NT2/D1 (cell line): Measurements from ENCODE around the gene CNBD2.

Experiments used
- SUZ12 ChIP-seq: IDR thresholded peaks from 2 replicates; pipeline ENCODE4 v1.6.1; 2011; ENCODE audit not compliant: insufficient read length, insufficient read depth; ENCODE audit errors: extremely low read depth
- YY1 ChIP-seq: IDR thresholded peaks from 2 replicates; pipeline ENCODE4 v1.6.1; 2011; ENCODE audit not compliant: insufficient read length, insufficient read depth
- ZNF274 ChIP-seq: IDR thresholded peaks from 2 replicates; pipeline ENCODE4 v1.6.1; 2011; ENCODE audit warnings: mild to moderate bottlenecking, low read depth, low read length

GRCh38 chr20:36043441-36043840, 75.1 kb downstream of the CNBD2 start:
- TF ChIP-seq ZNF274, result no peak
- no peak for TF ChIP-seq YY1
- TF ChIP-seq SUZ12, result no peak
